HUDEP-2 (cell line): Measurements from ENCODE around the gene HOXC13.

Experiments
- DNase-seq, 76 experiments: peaks; one replicate each; lab custom pipeline; 2025; ENCODE audit not compliant: unreplicated experiment in 76 of 76; lab: John Stamatoyannopoulos, UW

The HOXC13 gene

DNA sequence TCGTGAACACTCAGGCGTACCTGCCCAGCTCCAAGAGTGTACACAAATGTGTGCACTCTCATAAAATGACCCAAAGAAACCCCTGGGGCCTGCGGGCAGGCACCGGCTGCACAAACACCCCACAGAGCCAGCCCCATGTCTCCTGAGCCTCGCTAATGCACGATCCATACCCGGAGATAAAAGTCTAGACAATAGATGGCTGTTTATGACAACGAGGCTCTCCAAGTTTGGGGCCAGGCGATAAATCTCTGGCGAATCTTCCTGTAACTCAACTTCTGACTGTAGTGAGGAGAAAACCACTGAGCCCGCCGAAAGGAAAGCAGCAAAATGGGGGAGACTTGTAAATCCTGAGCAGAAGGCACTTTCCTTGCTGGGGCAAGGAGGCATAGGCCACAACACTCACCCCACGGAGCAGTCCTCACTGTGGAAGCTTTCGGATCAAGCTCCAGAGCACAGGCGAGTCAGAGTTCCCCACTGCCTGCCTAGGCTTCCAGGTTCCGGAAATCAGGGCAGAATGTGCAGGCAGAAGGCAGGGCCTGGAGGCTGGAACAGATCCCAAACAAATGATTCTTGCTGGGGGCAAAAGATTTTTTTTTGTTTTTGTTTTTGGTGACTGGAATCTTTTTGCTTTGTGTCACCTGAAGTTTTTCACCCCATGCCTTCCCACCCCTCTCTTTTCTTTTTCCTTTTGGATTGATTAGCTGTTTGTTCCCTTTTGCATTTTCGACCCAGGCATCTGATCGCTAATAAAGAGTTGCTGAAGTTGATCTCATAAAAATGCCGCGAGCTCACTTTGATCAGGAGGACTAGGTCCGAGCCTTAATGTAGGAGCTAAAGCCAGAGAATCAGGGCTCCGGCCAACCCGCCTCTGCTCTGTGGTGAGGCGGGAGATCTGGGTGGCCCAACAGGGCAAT is 29.8 kb downstream of the HOXC13 start:
- DNase-seq: no peak

DNA sequence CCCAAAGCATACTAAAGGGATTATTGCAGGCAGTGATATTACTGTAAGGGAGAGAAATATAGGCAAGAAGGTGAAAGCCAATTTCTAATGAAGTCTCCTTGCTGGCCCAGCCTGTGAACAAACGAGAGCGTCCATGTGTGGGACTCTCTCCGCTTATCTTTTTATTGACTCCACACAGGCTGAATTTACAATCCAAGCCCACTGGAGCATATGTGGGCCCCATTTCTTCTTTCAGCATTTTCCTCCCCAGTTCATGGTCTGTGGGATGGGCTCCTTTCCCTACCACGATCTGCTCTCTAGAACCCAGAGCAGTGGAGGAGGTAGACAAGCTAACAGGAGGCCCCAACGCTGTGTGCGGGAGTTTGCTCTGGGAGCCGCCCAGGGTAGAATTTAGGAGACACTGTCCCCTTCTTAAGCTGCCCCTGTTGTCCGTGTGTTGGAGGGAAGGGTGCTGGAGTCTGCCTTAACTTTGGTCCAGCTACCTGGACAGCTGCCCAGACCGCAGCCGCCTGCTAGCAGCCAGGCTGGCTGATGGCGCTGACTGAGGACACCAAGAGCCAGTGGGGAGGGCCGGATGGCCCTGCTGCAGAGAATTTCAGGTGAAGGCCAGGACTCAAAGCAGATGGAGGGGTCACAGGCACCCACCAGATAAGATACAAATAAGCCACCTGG is 31.1 kb downstream of the HOXC13 start:
- DNase-seq: no peak

DNA sequence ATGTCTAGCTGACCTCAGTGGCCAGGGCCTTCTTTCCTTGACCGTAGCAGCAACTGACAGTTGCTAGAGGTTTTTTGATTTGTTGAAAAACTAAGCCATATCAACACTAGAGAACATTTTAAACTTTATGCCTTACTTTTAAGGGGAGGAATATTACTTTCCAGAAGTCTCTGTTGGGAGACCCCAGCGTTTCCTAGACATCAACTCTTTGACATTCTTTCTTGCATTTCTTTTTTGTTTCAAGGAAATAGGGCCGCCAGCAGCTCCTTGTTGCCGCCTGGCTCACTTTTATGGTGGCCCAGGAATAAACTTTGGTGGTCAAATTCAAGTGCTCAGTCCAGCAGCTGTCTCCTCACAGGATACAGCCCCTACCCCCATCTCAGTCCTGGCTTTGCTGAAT is 31.8 kb downstream of the HOXC13 start:
- DNase-seq: no peak

DNA sequence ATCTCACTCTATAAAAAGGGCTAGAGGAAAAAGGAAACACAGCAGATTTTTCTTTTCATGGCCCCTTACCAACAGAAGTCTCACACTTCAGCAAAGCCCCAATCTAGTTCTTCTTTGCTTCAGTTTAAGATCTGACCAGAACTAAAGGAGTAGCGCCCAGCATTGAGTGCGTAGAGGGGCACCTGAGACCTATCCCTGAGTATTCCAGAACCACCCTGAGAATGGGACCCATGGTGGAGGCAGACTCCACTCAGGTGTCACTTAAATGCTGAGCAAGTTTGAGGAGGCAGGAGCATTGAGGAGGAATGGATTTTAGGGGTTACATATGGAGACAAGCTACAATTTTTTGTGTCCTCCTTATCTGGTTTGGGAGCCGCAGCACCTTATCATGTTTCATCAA is 32.5 kb downstream of the HOXC13 start:
- DNase-seq: no peak

DNA sequence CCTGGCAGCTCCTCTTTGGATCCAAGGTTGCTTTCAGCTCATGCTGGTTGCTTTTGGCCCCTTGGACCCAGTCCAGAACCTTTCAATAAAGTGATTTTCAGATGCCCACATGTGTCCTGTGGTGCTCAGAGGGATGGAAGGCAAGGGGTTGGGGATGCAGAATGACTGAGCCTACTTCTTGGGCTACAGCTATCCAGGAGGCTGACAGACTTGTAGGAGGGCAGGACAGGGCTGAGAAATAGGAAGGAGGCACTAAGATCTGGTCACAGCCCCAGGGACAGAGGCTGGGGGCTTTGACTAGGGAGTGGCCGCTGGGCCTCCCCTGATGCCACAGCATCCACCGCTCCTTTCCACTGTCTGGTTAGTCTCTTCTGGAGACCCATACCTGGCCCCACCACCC is 33.1 kb downstream of the HOXC13 start:
- no peak for DNase-seq

DNA sequence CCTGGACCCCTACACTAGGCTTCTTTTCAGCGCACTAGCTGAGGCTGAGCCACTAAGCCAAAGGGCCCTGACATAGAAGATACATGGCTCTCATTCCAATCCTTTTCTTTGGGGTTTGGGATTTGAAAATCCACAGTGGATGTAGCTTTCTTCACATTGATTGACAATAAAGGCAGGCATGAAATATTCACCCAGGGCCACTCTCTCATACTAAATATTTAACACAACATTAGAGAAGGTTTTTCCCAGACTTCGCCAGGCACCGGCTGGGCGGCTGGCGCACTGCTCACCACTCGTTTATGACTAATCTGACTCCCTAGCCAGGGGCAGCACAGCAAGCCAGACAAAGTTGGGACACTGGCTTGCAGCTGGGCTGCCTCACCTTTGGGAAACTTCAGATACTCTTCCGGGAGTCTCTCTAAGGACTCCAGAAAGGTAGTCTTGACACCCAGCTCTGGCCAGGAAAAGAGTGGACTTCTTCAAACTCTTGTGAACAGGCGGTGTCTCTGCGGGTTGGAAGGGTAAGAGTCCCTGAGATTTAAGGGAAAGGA is 33.6 kb downstream of the HOXC13 start:
- DNase-seq: no peak

DNA sequence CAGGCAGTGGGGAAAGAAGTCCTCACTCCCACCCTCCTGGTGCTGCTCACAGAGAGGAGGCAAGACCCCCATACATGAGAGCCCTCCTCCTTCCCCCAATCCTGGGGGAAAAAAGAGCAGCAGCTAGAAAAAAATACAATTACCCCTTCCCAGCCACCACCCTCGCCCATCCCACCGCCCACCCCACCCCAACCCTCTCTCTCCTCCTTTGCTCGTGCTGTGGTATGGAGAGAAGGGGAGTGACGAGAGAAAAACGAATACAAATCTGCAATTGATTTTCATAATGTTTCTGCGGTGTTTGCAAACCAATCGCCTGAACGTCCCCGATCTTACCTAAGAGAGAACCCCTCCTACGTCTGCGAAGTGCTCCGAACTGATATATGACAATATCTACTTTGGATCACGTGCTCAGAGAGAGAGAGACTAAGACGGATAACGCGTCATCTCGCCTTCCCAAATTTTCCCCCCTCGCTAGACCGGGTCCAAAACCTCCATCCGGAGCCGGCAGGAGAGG is 34.1 kb downstream of the HOXC13 start, which contains the start of gene HOXC11:
TSS of gene HOXC11 (plus strand) at position 405 of the 514 bp plus-strand sequence. CDS start 116 bp downstream, outside the sequence.
- no peak for DNase-seq

DNA sequence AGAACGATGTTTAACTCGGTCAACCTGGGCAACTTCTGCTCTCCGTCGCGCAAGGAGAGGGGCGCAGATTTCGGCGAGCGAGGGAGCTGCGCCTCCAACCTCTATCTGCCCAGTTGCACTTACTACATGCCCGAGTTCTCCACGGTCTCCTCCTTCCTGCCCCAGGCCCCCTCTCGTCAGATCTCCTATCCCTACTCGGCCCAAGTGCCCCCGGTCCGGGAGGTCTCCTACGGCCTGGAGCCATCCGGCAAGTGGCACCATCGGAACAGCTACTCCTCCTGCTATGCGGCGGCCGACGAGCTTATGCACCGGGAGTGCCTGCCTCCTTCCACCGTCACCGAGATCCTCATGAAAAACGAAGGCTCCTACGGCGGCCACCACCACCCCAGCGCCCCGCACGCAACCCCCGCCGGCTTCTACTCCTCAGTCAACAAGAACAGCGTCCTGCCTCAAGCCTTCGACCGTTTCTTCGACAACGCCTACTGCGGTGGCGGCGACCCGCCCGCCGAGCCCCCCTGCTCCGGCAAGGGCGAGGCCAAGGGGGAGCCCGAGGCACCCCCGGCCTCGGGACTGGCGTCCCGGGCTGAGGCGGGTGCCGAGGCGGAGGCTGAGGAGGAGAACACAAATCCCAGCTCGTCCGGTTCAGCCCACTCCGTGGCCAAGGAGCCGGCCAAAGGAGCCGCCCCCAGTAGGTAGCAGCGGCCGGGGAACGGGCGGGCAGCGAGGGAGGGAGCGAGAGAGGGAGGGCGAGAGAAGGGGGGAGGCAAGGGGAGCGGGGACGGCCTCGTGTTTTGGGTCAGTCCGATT is 34.8 kb downstream of the HOXC13 start:
- DNase-seq: no peak

DNA sequence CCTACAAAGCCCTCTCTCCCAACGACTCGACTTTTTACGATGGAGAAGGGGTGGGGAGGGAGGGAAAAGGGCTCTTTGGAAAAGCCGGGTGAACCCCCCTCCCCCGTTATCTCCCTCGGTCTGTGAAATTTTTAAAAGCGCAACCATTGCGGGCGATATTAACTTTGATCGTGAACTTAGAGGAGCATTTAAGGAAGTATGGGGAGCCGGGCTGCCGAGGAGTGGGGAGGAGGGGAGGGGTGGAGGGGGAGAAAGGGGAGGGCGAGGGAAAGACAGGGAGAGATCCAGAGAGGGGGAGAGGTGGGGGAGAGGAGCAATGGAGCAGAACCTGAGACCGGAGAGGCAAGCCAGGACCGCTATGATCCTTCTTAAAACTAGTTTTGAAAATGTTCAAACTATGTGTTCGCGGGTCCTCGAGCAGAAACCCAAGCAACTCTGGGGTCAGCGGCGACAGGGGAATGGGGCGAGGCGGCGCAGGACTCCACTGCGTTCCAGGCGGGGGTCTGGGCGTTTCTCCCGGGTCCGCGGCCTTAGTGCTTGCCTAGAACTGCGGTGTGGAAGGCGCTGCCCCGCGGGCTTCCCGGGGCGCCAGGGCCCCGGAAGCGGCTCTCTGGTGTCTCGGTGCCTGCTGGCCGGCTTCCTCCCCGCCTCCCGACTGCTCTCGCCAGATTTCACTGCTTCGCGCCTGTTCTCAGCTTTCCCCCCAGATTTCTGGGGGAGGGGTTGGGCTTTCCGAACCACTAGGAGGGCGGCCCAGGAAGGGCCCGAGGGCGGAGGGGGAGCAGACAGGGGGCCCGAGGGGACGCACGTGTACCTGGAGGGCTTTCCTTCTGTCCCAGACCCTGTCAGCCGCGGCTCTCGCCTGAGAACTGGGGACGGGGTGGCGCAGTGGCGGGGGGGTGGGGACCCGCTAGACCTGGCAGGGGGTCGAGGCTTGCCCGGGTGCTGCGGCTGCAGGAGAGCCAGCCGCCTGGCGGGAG is 35.7 kb downstream of the HOXC13 start, which contains the start of gene HOTAIR:
TSS of gene HOTAIR (minus strand) at position 871 of the 980 bp plus-strand sequence.
- no peak for DNase-seq

DNA sequence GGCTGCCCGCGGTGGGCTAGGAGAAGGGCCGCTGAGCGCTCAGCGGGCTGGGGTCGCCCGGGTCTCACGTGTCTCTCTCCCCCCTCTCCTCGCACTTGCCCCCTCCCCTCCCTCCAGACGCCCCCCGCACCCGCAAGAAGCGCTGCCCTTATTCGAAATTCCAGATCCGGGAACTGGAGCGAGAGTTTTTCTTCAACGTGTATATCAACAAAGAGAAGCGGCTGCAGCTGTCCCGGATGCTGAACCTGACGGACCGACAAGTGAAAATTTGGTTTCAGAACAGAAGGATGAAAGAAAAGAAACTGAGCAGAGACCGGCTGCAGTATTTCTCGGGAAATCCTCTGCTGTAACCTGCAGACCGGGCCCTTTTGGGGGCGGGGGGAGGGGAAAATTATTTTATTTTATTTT is 36.4 kb downstream of the HOXC13 start:
- DNase-seq: no peak

DNA sequence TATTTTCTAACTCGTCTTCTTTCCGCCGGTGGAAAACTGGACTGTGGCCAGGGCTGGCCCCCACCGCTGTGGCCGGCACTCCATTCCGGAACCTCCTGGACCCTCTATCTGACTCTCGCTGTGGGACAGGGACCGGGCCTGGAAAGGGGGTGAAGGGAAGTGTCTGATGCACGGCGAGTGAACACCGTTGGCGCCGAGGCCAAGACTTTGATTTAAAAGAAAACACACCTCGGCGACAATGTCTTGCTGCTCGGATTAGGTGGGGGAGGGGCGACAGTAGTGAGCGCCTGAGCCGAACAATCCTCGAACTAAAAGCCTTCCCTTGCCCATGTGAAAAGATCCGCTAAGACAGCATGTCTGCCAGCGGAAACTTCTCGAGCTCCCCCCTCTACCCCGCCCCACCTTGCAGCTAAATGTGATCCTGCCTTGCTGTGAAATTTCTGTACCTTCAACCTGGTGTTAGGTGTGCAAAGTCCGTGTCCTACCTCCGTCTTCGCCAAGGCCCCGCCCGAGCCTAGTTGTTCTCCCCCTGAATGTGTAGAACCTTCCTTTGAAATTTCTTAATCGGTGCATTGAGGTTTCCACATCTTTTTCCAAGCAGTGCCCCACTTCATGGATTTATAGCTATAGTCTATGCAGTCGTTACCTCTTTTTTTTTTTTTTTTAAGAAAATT is 37.0 kb downstream of the HOXC13 start:
- DNase-seq: no peak

DNA sequence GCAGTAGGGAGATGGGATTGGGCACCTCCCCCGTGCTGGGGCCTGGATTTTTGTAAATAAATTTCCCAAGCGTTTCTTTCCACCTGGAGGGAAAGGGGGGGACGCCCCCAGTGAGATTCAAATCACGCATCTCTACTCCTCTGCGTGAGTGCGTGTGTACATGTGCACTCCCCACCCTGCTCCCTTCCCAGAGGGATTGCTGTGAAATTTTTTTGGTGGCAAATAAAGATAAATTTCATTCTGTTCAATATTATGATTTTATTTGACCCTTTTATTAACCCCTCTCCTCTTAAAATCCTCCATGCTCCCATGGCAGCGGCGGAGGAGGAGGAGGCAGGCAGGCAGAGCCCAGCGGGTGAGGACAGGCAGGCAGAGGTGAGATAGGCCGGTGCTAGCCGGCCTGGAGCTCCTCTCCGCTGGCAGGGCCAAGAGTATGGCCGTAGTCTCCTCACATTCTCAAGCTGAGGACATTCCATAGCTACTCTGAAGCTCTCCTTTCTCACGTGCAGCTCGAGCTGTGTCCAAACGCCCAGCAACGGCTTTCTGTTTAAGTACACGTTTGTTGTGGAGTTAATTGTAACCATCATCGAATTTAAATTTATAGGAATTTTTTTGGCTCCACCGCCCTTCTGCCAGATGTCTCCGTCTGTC is 37.7 kb downstream of the HOXC13 start:
- DNase-seq: no peak

DNA sequence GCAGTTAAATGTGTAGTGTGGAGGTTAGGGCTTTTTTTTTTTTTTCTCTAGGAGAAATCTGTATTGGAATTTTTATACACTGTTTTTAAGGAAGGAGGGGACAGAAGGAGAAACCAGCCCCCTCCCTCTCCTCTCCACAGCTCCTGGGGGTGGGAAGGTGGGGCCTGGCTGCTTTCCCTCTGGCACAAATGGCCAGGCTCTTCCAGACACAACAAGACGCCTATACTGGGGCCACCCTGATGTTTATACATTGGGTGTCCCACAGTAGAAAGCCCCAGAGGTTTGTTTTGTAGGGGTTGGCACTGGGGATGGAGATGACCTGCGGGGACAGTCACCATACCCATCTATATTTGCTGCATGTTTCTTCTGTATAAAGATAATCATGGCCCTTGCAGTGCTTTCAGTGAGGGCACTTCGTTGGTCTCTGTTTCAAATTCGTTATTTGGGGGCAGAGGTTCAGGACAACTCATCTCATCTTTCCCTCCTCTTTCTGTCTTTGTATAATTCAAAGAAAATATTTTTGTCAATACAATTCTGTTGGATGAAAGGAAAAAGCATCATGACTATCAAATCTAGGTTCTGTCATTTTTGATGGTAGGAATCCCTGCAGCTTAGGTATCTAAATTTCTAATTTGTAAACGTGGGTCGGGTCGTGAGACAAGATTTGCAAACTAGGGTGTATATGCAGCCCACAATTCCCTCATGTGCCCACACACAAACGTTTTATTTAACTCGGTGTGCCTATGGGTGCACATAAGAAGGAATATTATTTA is 38.4 kb downstream of the HOXC13 start:
- DNase-seq: no peak

DNA sequence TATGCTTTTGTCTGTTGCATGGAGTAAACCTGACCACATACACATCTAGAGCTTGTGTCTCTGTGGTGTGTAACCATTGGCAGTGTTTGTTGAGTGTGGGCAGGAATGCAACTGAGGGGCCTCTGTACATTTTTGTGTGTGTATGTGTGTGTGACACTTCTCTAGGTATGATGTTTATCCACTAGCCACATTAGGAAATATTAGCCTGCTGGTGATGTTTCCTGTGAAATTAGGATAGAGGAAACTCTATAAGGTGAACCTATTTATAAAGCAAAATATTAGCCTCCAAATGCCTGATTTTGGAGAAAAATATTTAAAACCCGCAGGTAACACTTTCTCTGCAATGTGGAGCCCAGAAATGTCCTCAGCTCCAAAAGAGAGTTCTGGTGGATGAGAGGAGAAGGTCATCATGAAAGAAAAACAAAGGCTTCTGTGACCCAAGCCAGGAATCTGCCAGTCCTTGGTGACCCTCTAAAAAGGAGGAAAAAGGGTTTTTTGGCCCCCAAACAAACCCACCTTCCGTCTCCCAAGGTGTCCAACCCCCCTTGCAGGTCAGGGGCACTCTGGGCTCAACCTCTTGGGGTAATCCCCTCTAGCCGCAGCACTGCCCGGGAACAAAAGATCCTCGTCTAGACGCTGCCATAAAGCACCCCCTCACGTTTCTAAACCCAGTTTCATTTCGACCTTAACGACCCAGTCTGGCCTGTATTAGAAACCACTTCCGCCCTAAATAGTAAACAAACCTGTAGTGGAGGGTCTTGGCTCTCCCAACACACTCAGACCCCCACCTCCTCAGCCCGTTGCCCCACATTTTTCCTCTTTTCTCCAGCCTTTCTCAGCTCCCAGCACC is 39.2 kb downstream of the HOXC13 start:
- no peak for DNase-seq

DNA sequence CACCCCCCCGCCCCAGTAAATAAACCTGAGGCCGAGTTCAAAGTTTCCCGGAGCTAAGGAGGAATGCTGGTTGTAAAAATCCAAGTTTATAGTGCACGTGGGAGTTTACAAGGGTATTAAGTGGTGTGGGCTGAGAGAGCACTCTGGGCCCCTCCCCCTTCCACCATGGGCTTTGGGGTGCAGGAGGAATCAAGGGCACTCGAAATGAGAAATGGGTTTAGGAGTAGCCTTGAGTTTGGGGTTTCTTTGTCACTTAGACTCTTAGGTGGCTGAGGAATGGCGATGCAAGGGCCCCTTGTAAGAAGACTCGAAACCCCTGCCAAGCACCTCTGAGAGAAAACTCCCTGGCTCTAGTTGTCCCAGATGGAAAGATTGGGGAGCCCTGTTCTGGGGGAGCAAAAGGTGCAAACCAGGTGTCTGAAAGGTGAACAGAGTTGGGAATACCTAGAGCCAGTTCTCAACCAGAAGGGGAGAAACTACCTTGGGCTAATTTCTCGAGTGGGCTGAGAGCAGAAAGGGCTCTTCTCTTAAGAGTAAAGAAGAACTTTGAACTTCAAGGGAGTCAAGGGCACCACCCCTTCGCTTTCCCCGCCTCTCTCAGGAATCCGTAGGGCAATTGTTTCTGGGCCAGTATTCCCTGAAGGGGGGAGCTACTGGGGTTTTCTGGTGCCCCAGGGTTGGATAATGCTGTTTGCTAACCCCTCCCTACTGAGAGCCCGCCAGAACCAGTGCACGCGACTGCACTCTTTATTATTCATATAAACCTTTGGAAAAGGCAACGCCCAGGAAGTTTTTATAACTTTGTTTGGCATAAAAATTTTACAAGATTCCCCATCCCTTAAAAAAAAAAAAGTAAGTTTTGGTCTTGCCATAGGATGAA is 40.1 kb downstream of the HOXC13 start:
- no peak for DNase-seq
